Activated CD4-positive, alpha-beta memory T cell treated with anti-CD3 and anti-CD28 coated beads for 36 hours (primary cell): ENCODE results near the gene COMMD1. TPM values are rescaled to one million over a fixed set of nuclear protein-coding genes. Genes with fewer than 3 reads are reported as not detected.
"Not testable (repeated sequence)": the region's sequence is repeated elsewhere in the genome, so short reads cannot be mapped to it uniquely, and the experiment has no call there.

ENCODE experiments used
- CTCF ChIA-PET: fragments of 350-600 bp; sonication (Branson Sonifier 250); formaldehyde crosslinking; loops from one replicate; lab custom pipeline; 2021; ENCODE audit warnings: antibody characterized with exemption, inconsistent platforms; lab: Charles Lee
- POLR2A ChIA-PET: fragments of 350-600 bp; sonication (Branson Sonifier 250); formaldehyde crosslinking; loops from one replicate; lab custom pipeline; 2021; ENCODE audit warnings: antibody characterized with exemption; lab: Charles Lee
- DNase-seq: peaks from one replicate; pipeline ENCODE4 v3.0.0-alpha.2; 2020
- H3K27ac Mint-ChIP-seq: one replicate; pipeline ENCODE4 v1.8.0; 2021; ENCODE audit warnings: mixed read lengths
- H3K27me3 Mint-ChIP-seq: one replicate; pipeline ENCODE4 v1.8.0; 2021; ENCODE audit warnings: mixed read lengths
- H3K36me3 Mint-ChIP-seq: one replicate; pipeline ENCODE4 v1.8.0; 2021; ENCODE audit warnings: mixed read lengths
- H3K4me1 Mint-ChIP-seq: one replicate; pipeline ENCODE4 v1.8.0; 2021; ENCODE audit warnings: low read depth, mixed read lengths
- H3K4me3 Mint-ChIP-seq: one replicate; pipeline ENCODE4 v1.8.0; 2021; ENCODE audit warnings: mild to moderate bottlenecking, mixed read lengths
- H3K9me3 Mint-ChIP-seq: one replicate; pipeline ENCODE4 v1.8.0; 2021; ENCODE audit warnings: mixed read lengths
- intact Hi-C: fragments of 100-400 bp; cut with micrococcal nuclease; formaldehyde crosslinking; loops from one replicate; pipeline ENCODE4 v1.15.1; 2023
- total RNA-seq, 2 experiments: library from RNA; stranded (reverse); gene quantifications; one replicate each; pipeline ENCODE4 v1.2.3, GENCODE V29; 2021

COMMD1 gene
- total RNA-seq, 2 experiments from 2014 or later, result 33.0 to 33.8 TPM

DNA sequence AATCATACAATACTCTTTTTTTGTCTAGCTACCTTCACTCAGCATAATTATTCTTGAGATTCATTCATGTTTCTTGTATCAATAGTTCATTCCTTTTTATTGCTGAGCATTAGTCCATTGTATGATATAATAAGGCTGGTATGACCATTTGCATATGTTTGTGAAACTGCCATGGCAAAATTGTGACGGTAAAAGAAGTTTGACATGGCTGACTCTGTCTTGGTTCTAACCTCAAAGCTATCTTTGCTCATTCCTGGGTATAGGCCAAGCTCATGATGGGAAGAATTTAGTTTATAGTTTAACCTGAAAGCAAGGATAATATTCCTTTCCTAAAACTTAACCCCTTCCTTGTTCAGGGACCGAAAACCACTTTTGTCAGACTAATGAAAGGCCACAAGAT, 46.4 kb downstream of the COMMD1 start:
- ChIA-PET POLR2A (no interaction called here), CTCF (interaction anchor here (0.5 kb wide), 1 partner anchor 393 kb away, joined by 3 read pairs; no protein-coding TSS in a partner anchor)
- intact Hi-C loops, result no loop called here
- H3K4me1 Mint-ChIP-seq, result peaks cover 2% of the 10 kb centered on the region
- H3K27ac Mint-ChIP-seq, result no peak overlapping the region
- H3K27me3 Mint-ChIP-seq, result no peaks in the 10 kb centered on the region
- H3K4me3 Mint-ChIP-seq, result no peak overlapping the region
- H3K9me3 Mint-ChIP-seq, result peaks cover 8% of the 10 kb centered on the region
- DNase-seq, result no peak
- H3K36me3 Mint-ChIP-seq, result peaks cover 11% of the 10 kb centered on the region

DNA sequence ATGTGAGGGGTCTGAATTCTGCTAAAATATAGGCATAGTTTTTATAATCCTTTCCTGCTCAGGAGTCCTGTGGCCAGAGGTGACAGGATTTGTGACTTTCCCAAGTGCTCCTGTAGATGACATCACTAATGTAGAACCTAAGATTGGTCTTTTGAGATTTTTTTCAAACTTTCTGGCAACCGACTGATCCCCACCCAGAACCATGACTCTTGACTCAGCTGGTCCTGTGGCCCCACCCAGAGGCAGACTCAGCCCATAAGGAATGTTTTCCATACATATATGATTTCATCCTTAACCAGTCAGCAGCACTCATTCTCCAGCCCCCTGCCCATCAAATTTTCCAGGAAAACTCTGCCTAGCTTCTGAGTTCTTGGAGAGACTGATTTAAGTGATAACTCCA, 46.8 kb downstream of the COMMD1 start:
- intact Hi-C loops, result no loop called here
- Mint-ChIP-seq H3K27me3 (no peaks in the 10 kb centered on the region), H3K4me3 (no peak overlapping the region), H3K4me1 (peaks cover 2% of the 10 kb centered on the region), H3K9me3 (peaks cover 8% of the 10 kb centered on the region), H3K27ac (no peak overlapping the region), H3K36me3 (peaks cover 11% of the 10 kb centered on the region)
- no peak for DNase-seq
- ChIA-PET CTCF (no interaction called here), POLR2A (no interaction called here)

DNA sequence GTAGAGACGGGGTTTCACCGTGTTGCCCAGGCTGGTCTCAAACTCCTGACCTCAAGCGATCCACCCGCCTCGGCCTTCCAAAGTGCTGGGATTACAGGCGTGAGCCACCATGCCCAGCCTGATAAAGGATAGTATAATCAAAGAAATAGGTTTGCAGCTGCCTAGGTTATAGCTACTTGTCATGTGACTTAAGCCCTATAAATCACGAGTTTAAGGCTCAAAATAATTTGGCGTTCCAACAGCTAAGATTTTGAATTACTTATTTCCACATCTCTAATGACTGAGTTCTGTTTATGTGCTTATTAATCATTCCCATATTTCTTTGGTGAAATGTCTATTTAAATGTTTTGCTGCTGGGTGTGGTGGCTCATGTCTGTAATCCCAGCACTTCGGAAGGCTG, 49.4 kb downstream of the COMMD1 start:
- H3K4me1 Mint-ChIP-seq, H3K36me3 Mint-ChIP-seq, H3K9me3 Mint-ChIP-seq, intact Hi-C loops, CTCF ChIA-PET, H3K27ac Mint-ChIP-seq, DNase-seq, H3K4me3 Mint-ChIP-seq, POLR2A ChIA-PET, H3K27me3 Mint-ChIP-seq: not testable (repeated sequence)

DNA sequence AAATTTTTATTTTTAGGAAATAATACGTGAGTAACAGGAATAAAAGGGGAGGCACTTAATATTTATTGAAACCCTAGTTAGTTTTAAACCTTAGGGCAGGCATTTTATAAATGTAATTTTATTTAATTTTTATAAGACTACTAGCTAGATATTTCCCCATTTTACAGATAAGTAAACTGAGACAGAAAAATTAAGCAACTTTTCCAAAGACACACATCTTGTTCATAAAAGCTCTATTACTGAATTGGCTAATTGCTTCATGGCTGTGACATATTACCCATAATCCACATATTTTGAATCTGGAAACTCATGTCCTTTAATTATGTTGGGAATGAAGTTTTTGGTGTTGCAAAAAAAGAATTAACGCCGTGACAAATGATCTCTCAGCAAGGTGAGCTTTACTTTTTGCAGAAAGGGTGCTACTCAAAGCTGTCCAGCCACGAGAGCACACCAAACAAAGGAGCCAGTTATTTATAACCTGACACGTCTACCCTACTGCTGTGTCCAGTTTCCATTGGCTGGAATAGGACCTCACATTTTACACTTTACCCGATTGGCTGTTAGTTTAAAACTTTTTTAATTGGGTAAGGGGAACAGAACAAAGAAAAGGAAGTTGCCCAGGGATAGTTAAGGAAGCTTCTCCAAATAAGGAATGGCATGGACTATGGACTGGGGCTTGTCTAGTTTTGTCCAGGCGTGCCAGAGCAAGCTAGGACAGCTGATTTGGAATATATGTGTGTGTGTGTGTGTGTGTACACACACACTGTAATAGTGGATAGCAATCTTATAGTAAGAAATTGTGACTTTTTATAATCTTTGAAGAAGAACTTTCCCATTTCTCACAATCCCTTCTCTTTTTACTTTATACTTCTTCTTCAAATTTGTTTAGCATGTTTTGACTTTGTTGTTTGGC, 54.2 kb downstream of the COMMD1 start:
- no peak for DNase-seq
- Mint-ChIP-seq H3K27ac (no peak overlapping the region), H3K36me3 (no peaks in the 10 kb centered on the region), H3K9me3 (no peaks in the 10 kb centered on the region), H3K4me1 (peaks cover 5% of the 10 kb centered on the region), H3K27me3 (no peaks in the 10 kb centered on the region), H3K4me3 (no peak overlapping the region)
- intact Hi-C loops, result no loop called here
- ChIA-PET CTCF (no interaction called here), POLR2A (no interaction called here)

DNA sequence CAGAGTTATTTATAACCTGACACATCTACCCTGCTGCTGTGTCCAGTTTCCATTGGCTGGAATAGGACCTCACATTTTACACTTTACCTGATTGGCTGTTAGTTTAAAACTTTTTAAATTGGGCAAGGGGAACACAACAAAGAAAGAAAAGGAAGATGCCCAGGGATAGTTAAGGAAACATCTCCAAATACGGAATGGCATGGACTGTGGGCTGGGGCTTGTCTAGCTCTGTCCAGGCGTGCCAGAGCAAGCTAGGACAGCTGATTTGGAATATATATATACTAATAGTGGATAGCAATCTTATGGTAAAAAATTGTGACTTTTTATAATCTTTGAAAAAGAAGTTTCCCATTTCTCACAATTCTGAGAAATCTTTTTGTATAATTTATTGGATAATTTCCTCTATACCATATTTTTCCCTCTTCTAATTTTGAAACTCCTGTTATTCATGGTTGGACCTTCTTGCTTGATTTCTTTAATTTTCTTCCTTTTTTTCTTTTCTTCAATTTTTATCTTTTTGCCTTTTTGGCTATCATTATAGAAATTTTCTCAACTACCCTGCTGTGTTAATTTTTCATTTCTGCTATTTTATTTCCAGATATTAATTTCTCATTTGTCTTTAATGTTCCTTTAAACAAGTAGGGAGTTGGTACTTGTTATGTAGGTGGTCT, 55.9 kb downstream of the COMMD1 start:
- Mint-ChIP-seq H3K36me3 (no peaks in the 10 kb centered on the region), H3K4me3 (no peak overlapping the region), H3K27ac (no peak overlapping the region), H3K27me3 (no peaks in the 10 kb centered on the region), H3K9me3 (no peaks in the 10 kb centered on the region), H3K4me1 (peaks cover 5% of the 10 kb centered on the region)
- POLR2A ChIA-PET, result no interaction called here
- intact Hi-C loops, result no loop called here
- DNase-seq, result no peak
- CTCF ChIA-PET, result no interaction called here

DNA sequence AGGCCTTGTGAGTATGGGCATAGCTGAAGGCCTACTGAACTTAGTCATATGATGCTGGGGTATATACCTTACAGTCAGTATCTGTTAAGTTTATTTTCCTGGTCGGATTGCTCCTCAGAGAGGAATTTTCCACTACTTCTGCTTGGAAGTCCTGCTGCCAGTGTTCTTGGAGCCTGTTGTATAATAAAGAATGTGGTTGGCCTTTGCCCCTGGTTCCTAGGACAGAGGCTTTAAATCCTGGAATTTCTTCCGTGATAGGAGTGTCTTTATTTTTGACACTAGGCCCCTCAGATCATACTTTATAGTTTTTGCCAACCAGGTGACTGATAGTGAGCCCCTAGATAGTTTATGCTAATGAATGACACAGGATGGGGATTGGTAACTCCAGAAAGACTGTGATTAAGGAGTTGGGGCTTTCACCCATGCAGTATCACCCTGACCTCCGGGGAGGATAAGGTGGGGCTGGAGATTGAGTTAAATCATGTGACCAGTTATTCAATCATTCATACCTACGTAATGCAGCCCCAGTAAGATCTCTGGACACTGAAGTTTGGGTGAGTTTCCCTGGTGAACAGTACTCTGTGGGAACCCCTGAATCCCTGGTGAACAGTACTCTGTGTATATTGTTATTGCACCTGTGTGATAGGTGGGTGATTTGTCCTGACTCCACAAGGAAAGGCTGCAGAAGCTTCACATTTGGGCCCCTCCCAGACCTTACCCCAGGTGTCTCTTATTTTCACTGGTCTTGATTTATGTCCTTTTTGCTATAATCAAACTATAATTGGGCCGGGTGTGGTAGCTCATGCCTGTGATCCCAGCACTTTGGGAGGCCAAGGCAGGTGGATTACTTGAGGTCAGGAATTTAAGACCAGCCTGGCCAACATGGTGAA, 56.9 kb downstream of the COMMD1 start:
- H3K27ac Mint-ChIP-seq, result no peak overlapping the region
- no peaks in the 10 kb centered on the region for H3K9me3 Mint-ChIP-seq
- peaks cover 5% of the 10 kb centered on the region for H3K4me1 Mint-ChIP-seq
- H3K4me3 Mint-ChIP-seq, result no peak overlapping the region
- ChIA-PET CTCF (no interaction called here), POLR2A (no interaction called here)
- H3K27me3 Mint-ChIP-seq, result no peaks in the 10 kb centered on the region
- H3K36me3 Mint-ChIP-seq, result no peaks in the 10 kb centered on the region
- intact Hi-C loops, result no loop called here
- DNase-seq, result no peak

DNA sequence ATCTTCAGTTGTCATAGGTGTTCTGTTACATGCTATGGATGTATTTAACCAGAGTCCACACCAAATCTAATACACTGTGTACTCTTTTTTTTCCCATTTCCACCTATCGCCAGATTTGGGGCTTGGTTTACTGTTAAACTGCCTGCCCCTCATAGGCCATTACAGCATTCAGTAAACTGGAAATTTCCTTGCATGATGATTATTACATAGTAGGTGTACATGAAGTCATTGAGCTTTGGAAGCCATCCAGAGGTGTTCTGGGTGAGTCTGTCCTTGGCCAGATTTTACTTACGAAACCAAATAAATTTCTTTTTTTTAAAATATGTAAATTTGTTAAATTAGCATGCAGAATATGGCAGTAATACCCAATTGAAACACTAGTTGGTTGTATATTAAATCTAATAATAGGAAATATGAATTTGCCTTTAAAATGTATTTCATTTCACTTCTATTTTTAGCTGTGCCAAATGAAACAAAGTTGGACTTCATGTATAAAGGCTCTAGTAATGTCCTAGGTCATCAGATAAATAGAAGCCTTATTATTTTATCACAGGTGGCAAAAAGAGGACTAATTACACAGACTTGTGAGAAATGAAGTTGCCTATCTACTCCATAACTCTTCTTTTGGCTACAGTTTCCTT, 60.7 kb downstream of the COMMD1 start:
- Mint-ChIP-seq H3K4me3 (no peak overlapping the region), H3K36me3 (no peaks in the 10 kb centered on the region), H3K27me3 (no peaks in the 10 kb centered on the region), H3K9me3 (no peaks in the 10 kb centered on the region), H3K27ac (no peak overlapping the region), H3K4me1 (no peaks in the 10 kb centered on the region)
- ChIA-PET POLR2A (no interaction called here), CTCF (no interaction called here)
- no peak for DNase-seq
- intact Hi-C loops, result no loop called here

DNA sequence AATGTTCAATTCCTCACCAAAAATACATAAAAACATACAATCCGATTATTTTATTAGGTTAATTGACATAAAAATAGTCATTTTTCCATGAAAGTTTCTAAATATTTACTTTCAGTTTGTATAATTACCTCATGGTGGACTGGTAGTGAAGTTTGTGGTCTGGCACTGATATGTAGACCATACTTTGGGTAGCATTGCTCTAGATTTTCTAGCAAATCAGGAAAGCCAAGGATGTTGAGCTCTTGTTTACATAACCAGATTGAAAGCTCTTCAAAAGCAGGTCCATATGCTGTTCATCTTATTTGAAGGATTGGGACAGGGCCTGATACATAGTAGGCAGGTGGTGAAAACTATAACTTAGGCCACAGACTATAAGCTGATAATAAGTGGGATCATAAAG, 61.8 kb downstream of the COMMD1 start:
- Mint-ChIP-seq H3K27ac (no peak overlapping the region), H3K27me3 (no peaks in the 10 kb centered on the region), H3K4me1 (no peaks in the 10 kb centered on the region), H3K36me3 (no peaks in the 10 kb centered on the region), H3K4me3 (no peak overlapping the region), H3K9me3 (no peaks in the 10 kb centered on the region)
- POLR2A ChIA-PET, result no interaction called here
- CTCF ChIA-PET, result interaction anchor here (0.7 kb wide), 1 partner anchor 1063 kb away, joined by 3 read pairs; no protein-coding TSS in a partner anchor
- intact Hi-C loops, result no loop called here
- DNase-seq, result no peak

DNA sequence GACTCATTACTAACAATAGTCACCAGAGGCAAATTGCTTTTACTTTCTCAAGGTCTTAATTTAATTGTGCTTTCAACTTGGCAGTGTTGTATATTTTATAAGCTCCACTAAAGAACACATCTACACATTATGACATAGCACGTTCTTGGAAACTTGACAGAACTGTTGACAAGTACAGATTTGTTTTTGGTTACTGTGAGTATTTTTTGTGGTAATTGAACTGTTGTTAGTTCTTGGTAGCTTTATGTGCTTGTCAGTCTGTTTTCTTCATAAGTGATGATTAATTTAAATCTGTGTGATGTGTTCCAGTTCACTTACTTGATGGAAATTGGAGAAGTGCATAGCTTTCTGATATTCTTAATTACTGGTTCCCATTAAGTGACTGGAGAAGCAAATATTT, 63.9 kb downstream of the COMMD1 start:
- CTCF ChIA-PET, result interaction anchor here (0.6 kb wide), 1 partner anchor 28 kb away, joined by 4 read pairs; no protein-coding TSS in a partner anchor
- intact Hi-C loops, result no loop called here
- no peaks in the 10 kb centered on the region for H3K4me1 Mint-ChIP-seq
- no peaks in the 10 kb centered on the region for H3K36me3 Mint-ChIP-seq
- no peak overlapping the region for H3K4me3 Mint-ChIP-seq
- no peak overlapping the region for H3K27ac Mint-ChIP-seq
- H3K27me3 Mint-ChIP-seq, result no peaks in the 10 kb centered on the region
- H3K9me3 Mint-ChIP-seq, result no peaks in the 10 kb centered on the region
- POLR2A ChIA-PET, result no interaction called here
- DNase-seq, result no peak

DNA sequence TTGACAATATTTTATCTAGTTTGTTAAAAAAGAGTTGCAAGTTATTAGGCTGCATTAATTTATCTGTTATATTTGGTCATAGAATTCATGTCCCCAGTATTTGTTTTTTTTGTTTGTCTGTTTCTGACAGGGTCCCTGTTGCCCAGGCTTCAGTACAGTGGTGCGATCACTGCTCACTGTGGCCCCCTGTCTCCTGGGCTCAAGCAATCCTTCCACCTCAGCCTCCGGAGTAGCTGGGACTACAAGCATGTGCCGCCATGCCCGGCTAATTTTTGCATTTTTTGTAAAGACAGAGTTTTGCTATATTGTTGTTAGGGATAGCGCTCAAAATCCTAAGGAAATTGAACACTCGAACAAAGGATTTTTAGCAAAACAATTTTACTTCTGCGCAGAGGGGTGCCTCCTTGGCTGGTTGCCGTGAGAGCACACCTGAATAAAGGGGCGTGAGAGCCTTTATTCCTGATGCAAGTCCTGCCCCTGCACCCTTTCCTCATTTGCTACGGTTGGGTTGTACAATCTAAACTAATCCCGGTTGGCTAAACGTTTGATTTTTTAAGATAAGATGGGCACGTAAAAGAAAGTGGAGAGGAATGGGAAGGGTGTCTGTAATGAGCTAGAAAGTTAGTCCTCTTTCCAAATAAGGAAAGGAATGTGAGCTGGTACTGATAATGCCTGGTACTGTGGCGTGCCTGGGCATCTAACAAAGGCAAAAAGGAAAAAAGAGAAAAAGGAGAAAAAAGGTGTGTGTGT, 65.5 kb downstream of the COMMD1 start:
- intact Hi-C loops, result no loop called here
- Mint-ChIP-seq H3K4me3 (no peak overlapping the region), H3K4me1 (no peaks in the 10 kb centered on the region), H3K27me3 (no peaks in the 10 kb centered on the region), H3K9me3 (no peaks in the 10 kb centered on the region), H3K27ac (no peak overlapping the region), H3K36me3 (no peaks in the 10 kb centered on the region)
- DNase-seq, result no peak
- ChIA-PET POLR2A (no interaction called here), CTCF (no interaction called here)

DNA sequence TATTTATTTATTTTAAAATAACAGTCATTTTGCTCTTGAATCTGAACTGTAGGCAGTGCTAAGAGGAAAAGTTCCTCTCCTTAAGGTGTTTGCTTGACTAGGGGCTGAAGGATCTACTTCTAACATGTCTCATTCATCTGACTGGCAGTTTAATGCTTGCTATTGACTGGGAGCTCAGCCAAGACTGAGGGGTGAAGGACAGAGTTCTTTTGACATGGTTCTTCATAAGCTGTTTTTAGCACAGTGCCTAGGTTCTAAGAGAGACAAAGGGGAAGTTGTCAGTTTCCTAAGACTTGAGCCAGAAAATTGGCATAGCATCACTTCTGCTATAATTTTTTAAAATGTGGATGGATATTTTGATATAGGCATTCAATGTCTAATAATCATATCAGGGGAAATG, 73.0 kb downstream of the COMMD1 start:
- H3K9me3 Mint-ChIP-seq, result peaks cover 22% of the 10 kb centered on the region
- H3K4me1 Mint-ChIP-seq, result peaks cover 6% of the 10 kb centered on the region
- intact Hi-C loops, result no loop called here
- H3K4me3 Mint-ChIP-seq, result no peak overlapping the region
- DNase-seq, result no peak
- CTCF ChIA-PET, result no interaction called here
- POLR2A ChIA-PET, result no interaction called here
- H3K36me3 Mint-ChIP-seq, result peaks cover 17% of the 10 kb centered on the region
- no peaks in the 10 kb centered on the region for H3K27me3 Mint-ChIP-seq
- no peak overlapping the region for H3K27ac Mint-ChIP-seq
